ENCODE data around the gene FOLR2. TPM values are rescaled to one million over a fixed set of nuclear protein-coding genes. Genes with fewer than 3 reads are reported as not detected.
"Not testable (repeated sequence)": the region's sequence is repeated elsewhere in the genome, so short reads cannot be mapped to it uniquely, and the experiment has no call there.

Gene FOLR2
- total RNA-seq, 4 donors from 2014 or later, result 52.5 to 128 (median 95.5) TPM

DNA sequence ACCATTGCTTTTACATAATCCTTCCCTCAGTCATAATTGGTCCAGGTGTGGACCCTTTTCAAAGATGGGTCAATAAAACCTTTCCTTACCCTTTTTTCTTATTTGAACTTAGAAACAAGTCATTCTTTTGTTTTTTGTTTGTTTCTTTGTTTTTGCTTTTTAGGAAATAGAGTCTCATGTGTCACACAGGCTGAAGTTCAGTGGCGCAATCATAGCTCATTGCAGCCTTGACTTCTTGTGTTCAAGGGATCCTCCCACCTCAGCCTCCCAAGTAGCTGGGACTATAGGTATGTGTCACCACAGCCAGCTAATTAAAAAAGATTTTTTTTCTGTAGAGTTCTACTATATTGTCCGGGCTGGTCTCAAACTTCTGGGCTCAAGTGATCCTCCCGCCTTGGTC is 36.8 kb downstream of the FOLR2 start:
- DNase-seq (ENCODE audit: low spot score) (no peak), ATAC-seq (ENCODE audit: low FRiP score) (no peak)
- TF ChIP-seq, protein P1, sequence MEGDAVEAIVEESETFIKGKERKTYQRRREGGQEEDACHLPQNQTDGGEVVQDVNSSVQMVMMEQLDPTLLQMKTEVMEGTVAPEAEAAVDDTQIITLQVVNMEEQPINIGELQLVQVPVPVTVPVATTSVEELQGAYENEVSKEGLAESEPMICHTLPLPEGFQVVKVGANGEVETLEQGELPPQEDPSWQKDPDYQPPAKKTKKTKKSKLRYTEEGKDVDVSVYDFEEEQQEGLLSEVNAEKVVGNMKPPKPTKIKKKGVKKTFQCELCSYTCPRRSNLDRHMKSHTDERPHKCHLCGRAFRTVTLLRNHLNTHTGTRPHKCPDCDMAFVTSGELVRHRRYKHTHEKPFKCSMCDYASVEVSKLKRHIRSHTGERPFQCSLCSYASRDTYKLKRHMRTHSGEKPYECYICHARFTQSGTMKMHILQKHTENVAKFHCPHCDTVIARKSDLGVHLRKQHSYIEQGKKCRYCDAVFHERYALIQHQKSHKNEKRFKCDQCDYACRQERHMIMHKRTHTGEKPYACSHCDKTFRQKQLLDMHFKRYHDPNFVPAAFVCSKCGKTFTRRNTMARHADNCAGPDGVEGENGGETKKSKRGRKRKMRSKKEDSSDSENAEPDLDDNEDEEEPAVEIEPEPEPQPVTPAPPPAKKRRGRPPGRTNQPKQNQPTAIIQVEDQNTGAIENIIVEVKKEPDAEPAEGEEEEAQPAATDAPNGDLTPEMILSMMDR (IDR thresholded peaks at IDR 0.05), result no peak

GRCh38 chr11:72254299-72254993 is 37.9 kb downstream of the FOLR2 start:
- no peak for ATAC-seq (ENCODE audit: low FRiP score)
- TF ChIP-seq, protein P1 (IDR thresholded peaks at IDR 0.05), result no peak
- no peak for DNase-seq (ENCODE audit: low spot score)

DNA sequence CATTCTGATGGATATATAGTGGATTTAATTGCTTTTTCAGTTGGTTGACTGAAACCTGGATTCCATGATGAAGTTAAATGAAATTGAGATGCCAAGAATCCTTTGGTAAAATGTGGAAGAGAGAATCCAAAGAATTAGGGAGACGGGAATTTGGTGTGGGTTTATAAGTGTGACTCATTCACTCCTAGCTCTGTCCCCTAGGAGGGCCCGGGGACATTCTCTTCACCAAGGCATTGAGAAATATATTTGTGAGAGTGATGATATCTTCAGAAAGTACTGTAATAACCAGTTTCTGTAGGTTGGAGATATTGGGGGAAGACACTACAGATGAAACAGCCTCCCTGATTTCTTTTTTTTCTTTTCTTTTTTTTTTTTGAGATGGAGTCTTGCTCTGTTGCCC is 41.0 kb downstream of the FOLR2 start:
- DNase-seq (ENCODE audit: low spot score), result no peak
- no peak for ATAC-seq (ENCODE audit: low FRiP score)
- TF ChIP-seq, protein P1 (IDR thresholded peaks at IDR 0.05), result no peak

- TF ChIP-seq, protein P1 (IDR thresholded peaks at IDR 0.05), result no peak
- no peak for ATAC-seq (ENCODE audit: low FRiP score)
- DNase-seq (ENCODE audit: low spot score), result no peak
These were observed 42.9 kb downstream of the FOLR2 start for GRCh38 chr11:72259490-72259889.

DNA sequence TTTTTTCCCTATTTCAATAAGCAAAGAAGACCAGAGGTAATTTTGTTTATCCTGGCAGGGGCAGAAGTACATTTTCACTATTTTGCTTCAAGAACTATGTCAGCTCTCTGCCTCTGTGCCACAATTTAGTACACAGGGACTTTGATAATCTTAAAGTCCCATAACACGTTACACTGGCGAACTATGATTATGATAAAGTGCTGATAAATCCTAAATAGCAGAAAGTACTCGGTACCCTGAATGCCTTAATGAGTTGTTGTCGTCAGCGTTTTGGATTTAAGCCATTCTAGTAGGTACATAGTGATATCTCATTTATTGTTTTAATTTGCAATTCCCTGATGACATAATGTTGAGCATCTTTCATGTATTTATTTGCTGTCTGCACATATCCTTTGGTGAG is 44.0 kb downstream of the FOLR2 start:
- ATAC-seq (ENCODE audit: low FRiP score), result no peak
- no peak for DNase-seq (ENCODE audit: low spot score)
- TF ChIP-seq, protein P1 (IDR thresholded peaks at IDR 0.05), result no peak

- DNase-seq (ENCODE audit: low spot score) (no peak), ATAC-seq (ENCODE audit: low FRiP score) (no peak)
- TF ChIP-seq, protein P1 (IDR thresholded peaks at IDR 0.05), result no peak
These were observed 46.8 kb downstream of the FOLR2 start for GRCh38 chr11:72263361-72263760.

DNA sequence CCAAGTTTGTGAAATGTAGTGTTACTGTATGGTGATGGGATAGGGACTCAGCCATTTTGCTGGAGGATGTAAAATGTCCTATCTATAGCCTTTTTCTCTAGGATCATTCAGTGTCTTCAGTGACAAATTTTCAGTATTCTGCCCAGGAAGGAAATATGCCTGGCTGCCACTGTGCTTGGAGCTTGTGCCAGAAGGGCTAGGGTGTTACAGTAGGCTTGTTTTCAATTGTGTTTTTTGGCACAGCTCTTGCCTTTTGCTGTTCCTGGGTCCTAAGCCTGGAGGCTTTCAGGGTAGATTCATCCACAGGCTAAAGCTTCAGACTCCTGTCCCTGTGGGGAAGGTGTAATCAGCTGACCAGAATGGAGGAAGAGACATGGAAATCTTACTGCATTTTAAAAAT is 49.4 kb downstream of the FOLR2 start:
- TF ChIP-seq, protein P1 (IDR thresholded peaks at IDR 0.05), result no peak
- no peak for ATAC-seq (ENCODE audit: low FRiP score)

DNA sequence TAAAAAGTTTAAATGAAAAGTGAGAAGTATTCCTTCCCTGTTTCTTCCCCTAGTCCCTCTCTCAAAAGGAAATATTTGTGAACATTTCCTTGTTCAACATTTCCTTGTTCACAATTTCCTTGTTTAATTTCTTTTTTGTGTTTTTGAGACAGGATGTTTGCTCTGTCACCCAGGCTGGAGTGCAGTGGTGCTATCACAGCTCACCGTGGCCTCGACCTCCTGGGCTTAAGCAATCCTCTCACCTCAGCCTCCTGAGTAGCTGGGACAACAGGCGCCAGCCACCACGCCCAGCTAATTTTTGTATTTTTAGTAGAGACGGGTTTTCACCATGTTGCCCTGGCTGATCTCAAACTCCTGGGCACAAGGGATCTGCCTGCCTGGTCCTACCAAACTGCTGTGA is 50.4 kb downstream of the FOLR2 start:
- not testable (repeated sequence) for ATAC-seq (ENCODE audit: low FRiP score); DNase-seq (ENCODE audit: low spot score)

More for the DNA sequence above, 49.4 kb downstream of the FOLR2 start:
- no peak for DNase-seq (ENCODE audit: low spot score)

Measured in omental fat pad (tissue), 4 donors.